Measurements from ENCODE around the gene INTS4.

INTS4 gene

DNA sequence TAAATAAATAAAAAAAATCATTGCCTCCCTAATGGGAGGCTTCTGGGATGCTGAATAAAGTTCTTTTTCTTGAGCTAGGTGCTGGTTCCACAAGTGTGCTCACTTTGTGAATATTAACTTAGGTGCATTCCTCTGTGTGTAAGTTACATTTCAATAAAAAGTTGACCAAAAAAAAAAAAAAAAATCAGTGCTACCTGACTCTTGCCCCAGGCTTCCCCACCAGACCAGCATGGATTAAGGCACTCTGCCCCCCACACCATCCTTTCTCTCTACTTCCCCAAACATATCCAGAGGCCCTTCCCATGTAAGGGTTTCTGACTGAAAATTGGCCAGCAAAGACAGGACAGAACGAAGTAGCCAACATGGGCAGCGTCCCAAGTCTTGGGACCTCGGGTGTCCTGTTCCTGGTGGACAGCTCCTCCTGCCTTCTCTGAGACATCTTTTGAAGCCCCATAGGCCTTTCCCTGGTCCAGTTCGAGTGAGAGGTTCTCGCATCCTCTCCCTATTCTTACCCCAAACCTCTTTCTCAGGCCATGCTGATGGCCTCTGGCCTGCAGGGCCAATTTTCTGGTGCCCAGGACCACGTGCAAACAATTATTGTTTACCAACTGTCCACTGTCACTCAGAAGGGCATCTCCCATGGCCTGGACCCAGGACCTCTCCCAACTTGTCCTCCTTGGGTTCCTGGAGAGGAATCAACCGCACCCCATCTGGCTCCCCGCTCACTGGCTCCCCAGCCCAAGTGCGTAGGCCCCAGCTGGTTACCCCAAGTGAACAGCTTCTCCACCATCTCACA lies 43.6 kb upstream of the INTS4 start:
- no peak overlapping the region for H2BK12ac ChIP-seq (ENCODE audit: low read length)
- peaks cover 0 to 3% of the 10 kb centered on the region in 2 donors for H3K4me1 ChIP-seq (ENCODE audit: control insufficient read depth in 2 of 2, insufficient read depth in 1 of 2, low read depth in 1 of 2, low read length in 2 of 2)
- no CpG with 5 or more reads among the region's 9 CpGs for WGBS, 2 donors (ENCODE audit: extremely low coverage in 2 of 2, insufficient read length in 2 of 2, insufficient replicate concordance in 1 of 2)
- no peak overlapping the region for H3K27ac ChIP-seq (replicated peaks; ENCODE audit: low read length)
- peak overlapping the region; percentile 33 for H3K14ac ChIP-seq (ENCODE audit: low read length)
- peak overlapping the region; percentile 33 for H2BK15ac ChIP-seq (ENCODE audit: low read length)
- no peak overlapping the region for H2AFZ ChIP-seq (ENCODE audit: low read length)
- no peak overlapping the region for H4K8ac ChIP-seq (ENCODE audit: low read depth, low read length)
- no peak overlapping the region for H4K91ac ChIP-seq (ENCODE audit: low read depth, low read length, poor library complexity)
- no peak overlapping the region for H3K4ac ChIP-seq (ENCODE audit: low read length)
- no peak overlapping the region for H3K9ac ChIP-seq (ENCODE audit: low read depth, low read length, poor library complexity)
- no peak overlapping the region for H3K4me2 ChIP-seq (ENCODE audit: insufficient read depth, low read length, poor library complexity, severe bottlenecking)
- H3K4me3 ChIP-seq (ENCODE audit: low read length in 2 of 2) = no peak overlapping the region
- H3K9me3 ChIP-seq (replicated peaks in 1 of 2; ENCODE audit: control insufficient read depth in 2 of 2, insufficient read depth in 1 of 2, low read depth in 1 of 2, low read length in 2 of 2) = no peaks in the 10 kb centered on the region
- no peak for DNase-seq (ENCODE audit: low spot score)
- H2AK5ac ChIP-seq (ENCODE audit: low read depth, low read length) = no peak overlapping the region
- no peaks in the 10 kb centered on the region for H3K79me1 ChIP-seq (ENCODE audit: low read depth, low read length)
- no peak overlapping the region for H3K18ac ChIP-seq (ENCODE audit: low read length)
- no peak overlapping the region for H3K23ac ChIP-seq (ENCODE audit: low read depth, low read length, poor library complexity)
- H2BK120ac ChIP-seq (ENCODE audit: low read depth, low read length) = no peak overlapping the region
- no peak overlapping the region for H2BK5ac ChIP-seq (ENCODE audit: low read length)
- no peaks in the 10 kb centered on the region for H3K36me3 ChIP-seq (replicated peaks in 1 of 2; ENCODE audit: control insufficient read depth in 2 of 2, insufficient read depth in 2 of 2, low read length in 2 of 2)
- H3K27me3 ChIP-seq (ENCODE audit: control insufficient read depth in 3 of 3, insufficient read depth in 3 of 3, low read depth in 1 of 3, low read length in 3 of 3) = no peaks in the 10 kb centered on the region

DNA sequence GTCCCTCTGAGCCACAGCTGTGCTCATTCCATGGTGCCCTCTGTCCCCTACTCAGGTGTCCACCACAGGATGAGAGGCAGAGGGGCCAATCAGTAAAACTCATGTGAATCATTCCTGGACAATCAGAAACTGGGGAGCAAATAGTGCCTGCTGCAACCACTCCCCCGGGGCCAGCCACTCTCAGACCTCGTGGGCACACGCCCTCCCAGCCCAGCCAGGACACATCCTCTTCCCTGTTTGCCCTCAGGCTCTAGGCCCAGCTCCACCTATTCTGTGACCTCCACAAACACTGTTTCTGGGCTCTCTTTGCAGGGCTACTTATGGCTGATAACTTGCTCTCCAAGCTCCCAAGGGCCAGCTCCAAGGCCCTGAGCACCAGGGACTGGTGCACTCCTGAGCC lies 42.6 kb upstream of the INTS4 start:
- WGBS, 2 donors (ENCODE audit: extremely low coverage in 2 of 2, insufficient read length in 2 of 2, insufficient replicate concordance in 1 of 2) = no CpG with 5 or more reads among the region's 3 CpGs
- H3K14ac ChIP-seq (ENCODE audit: low read length) = no peak overlapping the region
- no peak overlapping the region for H2BK12ac ChIP-seq (ENCODE audit: low read length)

DNA sequence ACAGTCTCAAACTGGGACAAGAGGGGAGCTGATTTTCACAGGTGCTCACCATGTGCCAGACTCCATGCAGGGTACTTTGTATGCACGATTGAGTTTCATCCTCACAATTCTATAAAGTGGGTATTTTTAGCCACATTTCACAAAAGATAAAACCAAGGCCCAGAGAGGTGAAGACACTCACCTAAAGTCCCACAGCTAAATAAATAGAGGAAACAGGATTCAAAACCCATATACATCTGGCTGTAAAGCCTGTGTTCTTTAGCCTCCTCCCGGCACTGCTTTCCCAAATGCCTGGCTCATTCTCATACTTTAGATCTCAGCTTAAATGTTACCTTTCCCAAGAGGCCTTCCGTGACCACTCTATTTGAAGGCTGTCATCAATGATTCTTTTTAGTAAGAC lies 41.8 kb upstream of the INTS4 start:
- no peak overlapping the region for H3K27ac ChIP-seq (replicated peaks; ENCODE audit: low read length)
- no peak overlapping the region for H3K14ac ChIP-seq (ENCODE audit: low read length)
- H3K4me3 ChIP-seq (ENCODE audit: low read length in 2 of 2) = no peak overlapping the region
- no peaks in the 10 kb centered on the region for H3K27me3 ChIP-seq (ENCODE audit: control insufficient read depth in 3 of 3, insufficient read depth in 3 of 3, low read depth in 1 of 3, low read length in 3 of 3)
- no peak overlapping the region for H2BK12ac ChIP-seq (ENCODE audit: low read length)
- no peak overlapping the region for H4K8ac ChIP-seq (ENCODE audit: low read depth, low read length)
- DNase-seq (ENCODE audit: low spot score) = no peak
- no peaks in the 10 kb centered on the region for H3K36me3 ChIP-seq (replicated peaks in 1 of 2; ENCODE audit: control insufficient read depth in 2 of 2, insufficient read depth in 2 of 2, low read length in 2 of 2)
- no peak overlapping the region for H3K4me2 ChIP-seq (ENCODE audit: insufficient read depth, low read length, poor library complexity, severe bottlenecking)
- WGBS, 2 donors (ENCODE audit: extremely low coverage in 2 of 2, insufficient read length in 2 of 2, insufficient replicate concordance in 1 of 2) = no CpG with 5 or more reads among the region's 3 CpGs
- H3K4ac ChIP-seq (ENCODE audit: low read length) = no peak overlapping the region
- no peak overlapping the region for H3K9ac ChIP-seq (ENCODE audit: low read depth, low read length, poor library complexity)
- no peak overlapping the region for H2AFZ ChIP-seq (ENCODE audit: low read length)
- H2BK120ac ChIP-seq (ENCODE audit: low read depth, low read length) = no peak overlapping the region
- no peak overlapping the region for H2AK5ac ChIP-seq (ENCODE audit: low read depth, low read length)
- no peaks in the 10 kb centered on the region for H3K79me1 ChIP-seq (ENCODE audit: low read depth, low read length)
- peaks cover 0 to 3% of the 10 kb centered on the region in 2 donors for H3K4me1 ChIP-seq (ENCODE audit: control insufficient read depth in 2 of 2, insufficient read depth in 1 of 2, low read depth in 1 of 2, low read length in 2 of 2)
- H2BK15ac ChIP-seq (ENCODE audit: low read length) = no peak overlapping the region
- no peaks in the 10 kb centered on the region for H3K9me3 ChIP-seq (replicated peaks in 1 of 2; ENCODE audit: control insufficient read depth in 2 of 2, insufficient read depth in 1 of 2, low read depth in 1 of 2, low read length in 2 of 2)
- no peak overlapping the region for H3K23ac ChIP-seq (ENCODE audit: low read depth, low read length, poor library complexity)
- no peak overlapping the region for H3K18ac ChIP-seq (ENCODE audit: low read length)
- H2BK5ac ChIP-seq (ENCODE audit: low read length) = no peak overlapping the region
- H4K91ac ChIP-seq (ENCODE audit: low read depth, low read length, poor library complexity) = no peak overlapping the region

More for the DNA sequence above, 42.6 kb upstream of the INTS4 start:
- no peak overlapping the region for H2BK15ac ChIP-seq (ENCODE audit: low read length)
- no peak overlapping the region for H3K4ac ChIP-seq (ENCODE audit: low read length)
- no peak overlapping the region for H2AFZ ChIP-seq (ENCODE audit: low read length)
- no peak overlapping the region for H4K8ac ChIP-seq (ENCODE audit: low read depth, low read length)
- no peaks in the 10 kb centered on the region for H3K9me3 ChIP-seq (replicated peaks in 1 of 2; ENCODE audit: control insufficient read depth in 2 of 2, insufficient read depth in 1 of 2, low read depth in 1 of 2, low read length in 2 of 2)
- DNase-seq (ENCODE audit: low spot score) = no peak
- H2BK120ac ChIP-seq (ENCODE audit: low read depth, low read length) = no peak overlapping the region
- no peak overlapping the region for H3K23ac ChIP-seq (ENCODE audit: low read depth, low read length, poor library complexity)
- no peak overlapping the region for H3K4me3 ChIP-seq (ENCODE audit: low read length in 2 of 2)
- peaks cover 0 to 3% of the 10 kb centered on the region in 2 donors for H3K4me1 ChIP-seq (ENCODE audit: control insufficient read depth in 2 of 2, insufficient read depth in 1 of 2, low read depth in 1 of 2, low read length in 2 of 2)
- H3K18ac ChIP-seq (ENCODE audit: low read length) = no peak overlapping the region
- H3K9ac ChIP-seq (ENCODE audit: low read depth, low read length, poor library complexity) = no peak overlapping the region
- H3K79me1 ChIP-seq (ENCODE audit: low read depth, low read length) = no peaks in the 10 kb centered on the region
- no peak overlapping the region for H4K91ac ChIP-seq (ENCODE audit: low read depth, low read length, poor library complexity)
- no peak overlapping the region for H2BK5ac ChIP-seq (ENCODE audit: low read length)
- H3K27me3 ChIP-seq (ENCODE audit: control insufficient read depth in 3 of 3, insufficient read depth in 3 of 3, low read depth in 1 of 3, low read length in 3 of 3) = no peaks in the 10 kb centered on the region
- H2AK5ac ChIP-seq (ENCODE audit: low read depth, low read length) = no peak overlapping the region
- H3K4me2 ChIP-seq (ENCODE audit: insufficient read depth, low read length, poor library complexity, severe bottlenecking) = no peak overlapping the region
- no peaks in the 10 kb centered on the region for H3K36me3 ChIP-seq (replicated peaks in 1 of 2; ENCODE audit: control insufficient read depth in 2 of 2, insufficient read depth in 2 of 2, low read length in 2 of 2)
- no peak overlapping the region for H3K27ac ChIP-seq (replicated peaks; ENCODE audit: low read length)

DNA sequence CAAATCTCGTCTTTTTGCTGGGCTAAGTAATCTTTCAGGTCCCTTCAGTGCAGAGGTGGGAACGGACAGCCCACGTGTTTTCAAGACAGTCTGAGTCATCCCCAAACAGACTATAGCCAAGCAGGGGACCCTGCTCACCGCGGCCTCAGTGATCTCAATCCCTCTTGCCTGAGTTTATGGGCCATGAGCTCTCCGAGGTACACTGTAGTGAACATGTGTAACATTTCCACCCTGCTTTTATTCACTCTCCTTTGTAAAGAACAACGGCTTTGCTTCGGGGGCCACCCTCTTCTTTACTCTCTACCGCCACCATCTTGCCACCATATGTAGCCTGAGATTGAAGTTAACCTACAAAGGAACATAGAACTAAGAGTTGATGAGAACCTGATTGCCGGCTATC lies 40.2 kb upstream of the INTS4 start:
- Histone ChIP-seq H2AK5ac (ENCODE audit: low read depth, low read length) (no peak overlapping the region), H2BK5ac (ENCODE audit: low read length) (no peak overlapping the region)

More for the DNA sequence above, 40.2 kb upstream of the INTS4 start:
- H3K23ac ChIP-seq (ENCODE audit: low read depth, low read length, poor library complexity) = no peak overlapping the region
- H3K9me3 ChIP-seq (replicated peaks in 1 of 2; ENCODE audit: control insufficient read depth in 2 of 2, insufficient read depth in 1 of 2, low read depth in 1 of 2, low read length in 2 of 2) = no peaks in the 10 kb centered on the region
- no peaks in the 10 kb centered on the region for H3K79me1 ChIP-seq (ENCODE audit: low read depth, low read length)
- no peak for DNase-seq (ENCODE audit: low spot score)
- no CpG with 5 or more reads among the region's 10 CpGs for WGBS, 2 donors (ENCODE audit: extremely low coverage in 2 of 2, insufficient read length in 2 of 2, insufficient replicate concordance in 1 of 2)
- H2BK12ac ChIP-seq (ENCODE audit: low read length) = no peak overlapping the region
- H3K4me2 ChIP-seq (ENCODE audit: insufficient read depth, low read length, poor library complexity, severe bottlenecking) = no peak overlapping the region
- peak overlapping the region; percentile 67 for H2AFZ ChIP-seq (ENCODE audit: low read length)
- no peaks in the 10 kb centered on the region for H3K36me3 ChIP-seq (replicated peaks in 1 of 2; ENCODE audit: control insufficient read depth in 2 of 2, insufficient read depth in 2 of 2, low read length in 2 of 2)
- H2BK120ac ChIP-seq (ENCODE audit: low read depth, low read length) = no peak overlapping the region
- no peak overlapping the region for H2BK15ac ChIP-seq (ENCODE audit: low read length)
- no peak overlapping the region for H3K4ac ChIP-seq (ENCODE audit: low read length)
- H3K27ac ChIP-seq (replicated peaks; ENCODE audit: low read length) = no peak overlapping the region
- no peak overlapping the region for H3K18ac ChIP-seq (ENCODE audit: low read length)
- H3K4me3 ChIP-seq (ENCODE audit: low read length in 2 of 2) = no peak overlapping the region
- H4K91ac ChIP-seq (ENCODE audit: low read depth, low read length, poor library complexity) = no peak overlapping the region
- peaks cover 6 to 8% of the 10 kb centered on the region in 2 donors for H3K4me1 ChIP-seq (ENCODE audit: control insufficient read depth in 2 of 2, insufficient read depth in 1 of 2, low read depth in 1 of 2, low read length in 2 of 2)
- H3K14ac ChIP-seq (ENCODE audit: low read length) = no peak overlapping the region
- no peaks in the 10 kb centered on the region for H3K27me3 ChIP-seq (ENCODE audit: control insufficient read depth in 3 of 3, insufficient read depth in 3 of 3, low read depth in 1 of 3, low read length in 3 of 3)
- no peak overlapping the region for H4K8ac ChIP-seq (ENCODE audit: low read depth, low read length)
- no peak overlapping the region for H3K9ac ChIP-seq (ENCODE audit: low read depth, low read length, poor library complexity)

Data from neuronal stem cell (in vitro differentiated cells).